ENCODE results near the gene TCFL5.

DNA sequence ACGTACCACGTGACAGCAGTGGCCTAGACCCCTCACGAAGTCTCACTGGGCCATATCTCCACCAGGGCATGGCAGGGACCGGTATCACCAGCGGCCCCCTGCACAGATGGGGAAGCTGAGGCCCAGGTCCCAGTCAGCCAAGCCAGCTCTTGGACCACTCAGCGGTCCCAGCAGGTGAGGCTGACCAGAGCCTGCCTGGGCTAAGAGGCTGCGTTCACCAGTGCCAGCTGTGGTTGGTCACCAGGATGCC is 67.9 kb downstream of the TCFL5 start:
- TF ChIP-seq, protein P1, sequence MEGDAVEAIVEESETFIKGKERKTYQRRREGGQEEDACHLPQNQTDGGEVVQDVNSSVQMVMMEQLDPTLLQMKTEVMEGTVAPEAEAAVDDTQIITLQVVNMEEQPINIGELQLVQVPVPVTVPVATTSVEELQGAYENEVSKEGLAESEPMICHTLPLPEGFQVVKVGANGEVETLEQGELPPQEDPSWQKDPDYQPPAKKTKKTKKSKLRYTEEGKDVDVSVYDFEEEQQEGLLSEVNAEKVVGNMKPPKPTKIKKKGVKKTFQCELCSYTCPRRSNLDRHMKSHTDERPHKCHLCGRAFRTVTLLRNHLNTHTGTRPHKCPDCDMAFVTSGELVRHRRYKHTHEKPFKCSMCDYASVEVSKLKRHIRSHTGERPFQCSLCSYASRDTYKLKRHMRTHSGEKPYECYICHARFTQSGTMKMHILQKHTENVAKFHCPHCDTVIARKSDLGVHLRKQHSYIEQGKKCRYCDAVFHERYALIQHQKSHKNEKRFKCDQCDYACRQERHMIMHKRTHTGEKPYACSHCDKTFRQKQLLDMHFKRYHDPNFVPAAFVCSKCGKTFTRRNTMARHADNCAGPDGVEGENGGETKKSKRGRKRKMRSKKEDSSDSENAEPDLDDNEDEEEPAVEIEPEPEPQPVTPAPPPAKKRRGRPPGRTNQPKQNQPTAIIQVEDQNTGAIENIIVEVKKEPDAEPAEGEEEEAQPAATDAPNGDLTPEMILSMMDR (IDR thresholded peaks at IDR 0.05), result no peak
- no peak for TF ChIP-seq POLR2A (IDR thresholded peaks at IDR 0.05)
